Pons (tissue), 1 donor: ENCODE results near the gene NEUROG2.

ENCODE experiments used
- DNase-seq: peaks from one replicate; pipeline ENCODE4 v3.0.0-alpha.2; 2016; ENCODE audit warnings: low spot score

The NEUROG2 gene

GRCh38 chr4:112521123-112522023 is 5.4 kb upstream of the NEUROG2 start:
- DNase-seq = no peak

- no peak for DNase-seq
These were observed 4.7 kb upstream of the NEUROG2 start for GRCh38 chr4:112520598-112521122.

- DNase-seq = no peak
These were observed 4.0 kb upstream of the NEUROG2 start for GRCh38 chr4:112519689-112520597.

- no peak for DNase-seq
These were observed 2.7 kb upstream of the NEUROG2 start for GRCh38 chr4:112518675-112519074.

GRCh38 chr4:112517911-112518310 is 1.9 kb upstream of the NEUROG2 start:
- DNase-seq = no peak

GRCh38 chr4:112517067-112517634 is 1.2 kb upstream of the NEUROG2 start:
- no peak for DNase-seq

GRCh38 chr4:112516471-112517066 is 589 bp upstream of the NEUROG2 start:
- no peak for DNase-seq

GRCh38 chr4:112515198-112516065 is 548 bp downstream of the NEUROG2 start:
- DNase-seq = no peak

GRCh38 chr4:112514647-112515197 is 1.3 kb downstream of the NEUROG2 start:
- no peak for DNase-seq

- no peak for DNase-seq
These were observed 1.9 kb downstream of the NEUROG2 start for GRCh38 chr4:112513971-112514646.

- no peak for DNase-seq
These were observed 4.2 kb downstream of the NEUROG2 start for GRCh38 chr4:112511803-112512118.

GRCh38 chr4:112511093-112511802 is 4.7 kb downstream of the NEUROG2 start:
- no peak for DNase-seq

- no peak for DNase-seq
These were observed 5.5 kb downstream of the NEUROG2 start for GRCh38 chr4:112510291-112511092.

GRCh38 chr4:112509243-112510141 is 6.5 kb downstream of the NEUROG2 start:
- no peak for DNase-seq

GRCh38 chr4:112508356-112508755 is 7.6 kb downstream of the NEUROG2 start:
- DNase-seq = no peak

- no peak for DNase-seq
These were observed 11.2 kb downstream of the NEUROG2 start for GRCh38 chr4:112504807-112505206.

GRCh38 chr4:112502871-112503270 is 13.1 kb downstream of the NEUROG2 start:
- no peak for DNase-seq

GRCh38 chr4:112492321-112492720 is 23.7 kb downstream of the NEUROG2 start:
- no peak for DNase-seq
